Keratinocyte (primary cell): Measurements from ENCODE around the gene ACAD10. TPM values are rescaled to one million over a fixed set of nuclear protein-coding genes. Genes with fewer than 3 reads are reported as not detected.

Source experiments
- DNase-seq: peaks from one replicate; pipeline ENCODE4 v3.0.0-alpha.2; 2011; ENCODE audit warnings: low read depth, missing footprints, low spot score
- FAIRE-seq: peaks from 2 replicates; lab custom pipeline; 2011; peaks lifted over from hg19 to GRCh38; lab: Jason Lieb, UNC
- H2AFZ ChIP-seq: 2 replicates; pipeline ENCODE4 v1.6.0; 2012; ENCODE audit warnings: low read length, control low read depth, inconsistent platforms; ENCODE audit not compliant: control insufficient read depth
- H3K27ac ChIP-seq: 2 replicates; pipeline ENCODE4 v1.5.1; 2011; ENCODE audit warnings: low read length; ENCODE audit not compliant: control insufficient read depth, insufficient read depth
- H3K27me3 ChIP-seq: 3 replicates; pipeline ENCODE4 v1.6.0; 2011; ENCODE audit warnings: low read length; ENCODE audit not compliant: control insufficient read depth, insufficient read depth; ENCODE audit errors: extremely low read depth
- H3K36me3 ChIP-seq, 2 experiments: 2 replicates in 1 of 2; 3 replicates in 1 of 2; pipeline ENCODE4 v1.5.1; 2011; ENCODE audit warnings: low read length in 2 of 2, mild to moderate bottlenecking in 1 of 2; ENCODE audit not compliant: control insufficient read depth in 2 of 2, insufficient read depth in 2 of 2; ENCODE audit errors: extremely low read depth in 1 of 2
- H3K4me1 ChIP-seq: 3 replicates; pipeline ENCODE4 v1.5.1; 2011; ENCODE audit warnings: low read length; ENCODE audit not compliant: control insufficient read depth, insufficient read depth; ENCODE audit errors: extremely low read depth
- H3K4me2 ChIP-seq: 3 replicates; pipeline ENCODE4 v1.6.0; 2011; ENCODE audit warnings: low read depth, low read length; ENCODE audit not compliant: control insufficient read depth, insufficient read depth; ENCODE audit errors: extremely low read depth
- H3K4me3 ChIP-seq, 3 experiments: fragments of 200-600 bp in 1 of 3; sonication (generic) in 1 of 3; 2 replicates in 2 of 3; 3 replicates in 1 of 3; pipeline ENCODE4 v1.5.1; 2011 to 2016; ENCODE audit warnings: low read length in 3 of 3, mild to moderate bottlenecking in 3 of 3, control low read depth in 2 of 3, inconsistent platforms in 1 of 3, low read depth in 1 of 3, mixed read lengths in 1 of 3, mixed run types in 1 of 3, moderate library complexity in 1 of 3; ENCODE audit not compliant: control insufficient read depth in 2 of 3, insufficient read depth in 2 of 3; ENCODE audit errors: extremely low read depth in 1 of 3
- H3K79me2 ChIP-seq: 2 replicates; pipeline ENCODE4 v1.6.0; 2012; ENCODE audit warnings: low read length; ENCODE audit not compliant: control insufficient read depth, insufficient read depth
- H3K9ac ChIP-seq: 3 replicates; pipeline ENCODE4 v1.6.0; 2011; ENCODE audit warnings: low read length; ENCODE audit not compliant: control insufficient read depth, insufficient read depth; ENCODE audit errors: extremely low read depth
- H3K9me1 ChIP-seq: 3 replicates; pipeline ENCODE4 v1.6.0; 2011; ENCODE audit warnings: low read length; ENCODE audit not compliant: control insufficient read depth, insufficient read depth; ENCODE audit errors: extremely low read depth
- H3K9me3 ChIP-seq: 2 replicates; pipeline ENCODE4 v1.5.1; 2012; ENCODE audit warnings: low read depth, low read length; ENCODE audit not compliant: control insufficient read depth
- H4K20me1 ChIP-seq: 3 replicates; pipeline ENCODE4 v1.6.0; 2011; ENCODE audit warnings: low read length; ENCODE audit not compliant: control insufficient read depth, insufficient read depth; ENCODE audit errors: extremely low read depth
- EZH2 ChIP-seq: IDR thresholded peaks from one replicate; pipeline ENCODE4 v1.6.1; 2012; ENCODE audit warnings: inconsistent platforms, mild to moderate bottlenecking, low read length, moderate library complexity
- dilution Hi-C: fragments of 300-500 bp; cut with MboI; formaldehyde crosslinking; loops from one replicate; pipeline ENCODE4 v1.7.0; 2020; ENCODE audit warnings: low sequenced_read_pairs; ENCODE audit not compliant: extremely low pct_ligation_motif_present
- polyA plus RNA-seq, 5 experiments: library from polyadenylated mRNA; depleted of rRNA in 3 of 5; stranded (reverse) in 3 of 5; stranded (forward) in 1 of 5; unstranded in 1 of 5; fragments of >200 nt; gene quantifications; 1 replicate in 1 of 5; 2 replicates in 3 of 5; 3 replicates in 1 of 5; pipeline versions ENCODE4 v1.2.1 to v1.2.3, GENCODE V29; 2011 to 2012; ENCODE audit warnings: missing spikeins in 2 of 5, low read depth in 1 of 5, low replicate concordance in 1 of 5
- TF ChIP-seq, protein P1 (sequence below), 3 experiments: IDR thresholded peaks in 1 of 3; conservative IDR thresholded peaks in 1 of 3; optimal IDR thresholded peaks in 1 of 3; 2 replicates in 2 of 3; 3 replicates in 1 of 3; pipeline versions ENCODE3 to v1.5.1; 2011; ENCODE audit warnings: low read length in 3 of 3, mild to moderate bottlenecking in 3 of 3, moderate library complexity in 2 of 3, control low read depth in 1 of 3, inconsistent platforms in 1 of 3; ENCODE audit not compliant: insufficient read depth in 2 of 3; ENCODE audit errors: extremely low read depth in 1 of 3

The ACAD10 gene
- polyA plus RNA-seq, 1 donor (not counting 4 experiments of a cell fraction or from before 2014, with no cell fraction given): 13.2 TPM

- H3K27me3 ChIP-seq: no peaks in the 10 kb centered on the region
- H3K79me2 ChIP-seq: no peaks in the 10 kb centered on the region
- H3K4me3 ChIP-seq: peak within 1 kb of the TSS; percentile 56 to 81 (median 66)
- no peak for FAIRE-seq
- H3K9me3 ChIP-seq: no peaks in the 10 kb centered on the region
- H3K4me2 ChIP-seq: peak within 1 kb of the TSS; percentile 61
- peak within 1 kb of the TSS; percentile 81 for H2AFZ ChIP-seq
- DNase-seq: no peak
- H3K36me3 ChIP-seq: no peaks in the 10 kb centered on the region
- TF ChIP-seq, protein P1, sequence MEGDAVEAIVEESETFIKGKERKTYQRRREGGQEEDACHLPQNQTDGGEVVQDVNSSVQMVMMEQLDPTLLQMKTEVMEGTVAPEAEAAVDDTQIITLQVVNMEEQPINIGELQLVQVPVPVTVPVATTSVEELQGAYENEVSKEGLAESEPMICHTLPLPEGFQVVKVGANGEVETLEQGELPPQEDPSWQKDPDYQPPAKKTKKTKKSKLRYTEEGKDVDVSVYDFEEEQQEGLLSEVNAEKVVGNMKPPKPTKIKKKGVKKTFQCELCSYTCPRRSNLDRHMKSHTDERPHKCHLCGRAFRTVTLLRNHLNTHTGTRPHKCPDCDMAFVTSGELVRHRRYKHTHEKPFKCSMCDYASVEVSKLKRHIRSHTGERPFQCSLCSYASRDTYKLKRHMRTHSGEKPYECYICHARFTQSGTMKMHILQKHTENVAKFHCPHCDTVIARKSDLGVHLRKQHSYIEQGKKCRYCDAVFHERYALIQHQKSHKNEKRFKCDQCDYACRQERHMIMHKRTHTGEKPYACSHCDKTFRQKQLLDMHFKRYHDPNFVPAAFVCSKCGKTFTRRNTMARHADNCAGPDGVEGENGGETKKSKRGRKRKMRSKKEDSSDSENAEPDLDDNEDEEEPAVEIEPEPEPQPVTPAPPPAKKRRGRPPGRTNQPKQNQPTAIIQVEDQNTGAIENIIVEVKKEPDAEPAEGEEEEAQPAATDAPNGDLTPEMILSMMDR (optimal IDR thresholded peaks at IDR 0.05 in 1 of 3, IDR thresholded peaks at IDR 0.05 in 1 of 3, conservative IDR thresholded peaks at IDR 0.05 in 1 of 3; ENCODE audit: extremely low read depth in 1 of 3, insufficient read depth in 2 of 3, low read length in 3 of 3): peak in 1 of 3 experiments; percentile 9
- TF ChIP-seq EZH2: no peak
- no peaks in the 10 kb centered on the region for H4K20me1 ChIP-seq
- peak within 1 kb of the TSS; percentile 5 for H3K27ac ChIP-seq
- dilution Hi-C loops: no loop called here
- peaks cover 9% of the 10 kb centered on the region for H3K4me1 ChIP-seq
- peak within 1 kb of the TSS; percentile 72 for H3K9ac ChIP-seq
- no peaks in the 10 kb centered on the region for H3K9me1 ChIP-seq
These were observed 80.9 kb downstream of the ACAD10 start, which contains the start of gene ALDH2 for GRCh38 chr12:111766608-111767361. Gene ALDH2, plus strand, starts transcription at chr12:111766933. Its CDS starts 50 bp downstream, at chr12:111766983.

- no peaks in the 10 kb centered on the region for H3K27me3 ChIP-seq
- no peaks in the 10 kb centered on the region for H3K9me1 ChIP-seq
- TF ChIP-seq EZH2: no peak
- TF ChIP-seq, protein P1 (optimal IDR thresholded peaks at IDR 0.05 in 1 of 3, IDR thresholded peaks at IDR 0.05 in 1 of 3, conservative IDR thresholded peaks at IDR 0.05 in 1 of 3; ENCODE audit: extremely low read depth in 1 of 3, insufficient read depth in 2 of 3, low read length in 3 of 3): no peak
- H3K9ac ChIP-seq: peak overlapping the region; percentile 72
- FAIRE-seq (no peak), DNase-seq (no peak)
- H3K4me2 ChIP-seq: peak overlapping the region; percentile 61
- H3K4me3 ChIP-seq: peak overlapping the region; percentile 56 to 81 (median 66)
- no peaks in the 10 kb centered on the region for H3K9me3 ChIP-seq
- H4K20me1 ChIP-seq: no peaks in the 10 kb centered on the region
- peaks cover 9% of the 10 kb centered on the region for H3K4me1 ChIP-seq
- no peaks in the 10 kb centered on the region for H3K36me3 ChIP-seq
- no peaks in the 10 kb centered on the region for H3K79me2 ChIP-seq
- peak overlapping the region; percentile 70 for H2AFZ ChIP-seq
- dilution Hi-C loops: no loop called here
- H3K27ac ChIP-seq: peak overlapping the region; percentile 5
These were observed 81.7 kb downstream of the ACAD10 start for GRCh38 chr12:111767362-111768158.
